K562 (cell line): Measurements from ENCODE around the gene PLCB1. TPM values are rescaled to one million over a fixed set of nuclear protein-coding genes. Genes with fewer than 3 reads are reported as not detected.

Experiments used
- ATAC-seq: fragments of 200-7000 bp; cut with Tn5 transposase; 3 replicates; pipeline ENCODE4 v1.9.1; 2020; ENCODE audit warnings: moderate library complexity
- BruUV-seq: library from RNA; stranded (reverse); fragments of 400-500 nt; replicated peaks from 2 replicates; lab custom pipeline; 2021; lab: Mats Ljungman, UMichigan
- CTCF ChIA-PET: fragments of 300-600 bp; formaldehyde crosslinking; extraction: SDS; loops from one replicate; lab custom pipeline; 2021; ENCODE audit warnings: low intra/inter-chr PET ratio; lab: Yijun Ruan, JAX
- POLR2A ChIA-PET: fragments of 300-600, 350-650 bp; sonication (Branson Sonifier 250); formaldehyde crosslinking; extraction: SDS; loops from one replicate; lab custom pipeline; 2021; ENCODE audit warnings: antibody characterized with exemption, inconsistent platforms; lab: Yijun Ruan, JAX
- DNase-seq, 4 experiments: peaks; one replicate each; pipeline versions ENCODE4 v3.0.0 to v3.0.0-alpha.2; 2011 to 2018; ENCODE audit warnings: low spot score in 3 of 4, mixed read lengths in 3 of 4; ENCODE audit errors: extremely low read depth in 1 of 4
- FAIRE-seq: peaks from 2 replicates; lab custom pipeline; 2011; peaks lifted over from hg19 to GRCh38; lab: Jason Lieb, UNC
- H2AFZ ChIP-seq: 2 replicates; pipeline ENCODE4 v1.6.0; 2011; ENCODE audit warnings: low read depth, low read length, control low read depth, inconsistent platforms
- H3K27ac ChIP-seq: fragments of 200-600 bp; 3 replicates; pipeline ENCODE4 v1.8.0; 2011; ENCODE audit warnings: low read depth, mild to moderate bottlenecking, control low read depth, inconsistent platforms, low read length, moderate library complexity, mixed read lengths; ENCODE audit errors: extremely low read depth
- H3K27me3 ChIP-seq, 2 experiments: fragments of 300-600 bp in 1 of 2; 2 replicates in 1 of 2; 3 replicates in 1 of 2; pipeline versions ENCODE4 v1.6.0 to v1.8.0; 2011; ENCODE audit warnings: inconsistent platforms in 2 of 2, low read length in 2 of 2, mild to moderate bottlenecking in 1 of 2, mixed read lengths in 1 of 2, moderate library complexity in 1 of 2; ENCODE audit not compliant: control insufficient read depth in 2 of 2, insufficient read depth in 2 of 2
- H3K36me3 ChIP-seq: fragments of 300-600 bp; 3 replicates; pipeline ENCODE4 v1.8.0; 2011; ENCODE audit warnings: mild to moderate bottlenecking, low read length, inconsistent platforms; ENCODE audit not compliant: control insufficient read depth, insufficient read depth
- H3K4me1 ChIP-seq, 2 experiments: fragments of 200-600 bp in 1 of 2; replicated peaks in 1 of 2; 2 replicates in 1 of 2; 3 replicates in 1 of 2; pipeline versions ENCODE4 v1.5.1 to v1.8.0; 2011; ENCODE audit warnings: inconsistent platforms in 2 of 2, low read length in 2 of 2, mild to moderate bottlenecking in 1 of 2, mixed read lengths in 1 of 2, moderate library complexity in 1 of 2; ENCODE audit not compliant: control insufficient read depth in 2 of 2, insufficient read depth in 2 of 2
- H3K4me2 ChIP-seq: 2 replicates; pipeline ENCODE4 v1.6.1; 2011; ENCODE audit warnings: low read length, control low read depth, inconsistent platforms, mixed read lengths; ENCODE audit not compliant: insufficient read depth
- H3K4me3 ChIP-seq: fragments of 200-600 bp; sonication (generic), shearing (Covaris generic); 2 replicates; pipeline ENCODE4 v1.5.1; 2016; ENCODE audit warnings: control low read depth, inconsistent platforms
- H3K79me2 ChIP-seq: fragments of 200-600 bp; 3 replicates; pipeline ENCODE4 v1.8.0; 2011; ENCODE audit warnings: low read length, inconsistent platforms; ENCODE audit not compliant: control insufficient read depth, insufficient read depth
- H3K9ac ChIP-seq, 2 experiments: 2 replicates each; pipeline versions ENCODE4 v1.6.0 to v1.6.1; 2011; ENCODE audit warnings: low read depth in 2 of 2, low read length in 2 of 2, control low read depth in 1 of 2, inconsistent platforms in 1 of 2, mild to moderate bottlenecking in 1 of 2, mixed read lengths in 1 of 2; ENCODE audit not compliant: insufficient read depth in 1 of 2
- H3K9me1 ChIP-seq: one replicate; pipeline ENCODE4 v1.6.0; 2011; ENCODE audit warnings: inconsistent platforms, mild to moderate bottlenecking, low read length, moderate library complexity; ENCODE audit not compliant: control insufficient read depth, insufficient read depth
- H3K9me3 ChIP-seq: replicated peaks from 2 replicates; pipeline ENCODE4 v1.5.1; 2011; ENCODE audit warnings: low read depth, low read length, inconsistent platforms; ENCODE audit not compliant: control insufficient read depth, insufficient read depth
- H4K20me1 ChIP-seq: replicated peaks from 2 replicates; pipeline ENCODE4 v1.6.1; 2011; ENCODE audit warnings: low read length, inconsistent platforms, mixed read lengths; ENCODE audit not compliant: control insufficient read depth, insufficient read depth
- CAMTA2 ChIP-seq: fragments of 250-450 bp; sonication (Bioruptor Pico); conservative IDR thresholded peaks from 2 replicates; pipeline ENCODE4 v1.5.1; 2022
- CTBP1 ChIP-seq: fragments of 450-650 bp; IDR thresholded peaks from 2 replicates; pipeline ENCODE4 v1.6.1; 2016; ENCODE audit warnings: borderline replicate concordance
- ID3 ChIP-seq, 2 experiments: fragments of 250-450 bp in 1 of 2; fragments of 450-650 bp in 1 of 2; sonication (Bioruptor Pico) in 1 of 2; IDR thresholded peaks; 2 replicates each; pipeline versions ENCODE4 v1.6.1 to v1.8.0; 2016 to 2021; ENCODE audit warnings: mild to moderate bottlenecking in 2 of 2, moderate library complexity in 2 of 2, missing compliant biosample characterization in 1 of 2, missing genetic modification characterization in 1 of 2
- MAFK ChIP-seq: IDR thresholded peaks from 2 replicates; pipeline ENCODE4 v1.6.1; 2011; ENCODE audit warnings: low read length, improper control_type of control experiment
- MYBL2 ChIP-seq, 2 experiments: fragments of 450-650 bp in 1 of 2; sonication (generic) in 1 of 2; formaldehyde crosslinking in 1 of 2; IDR thresholded peaks; 2 replicates each; pipeline versions ENCODE4 v1.6.1 to v1.8.1; 2017 to 2022; ENCODE audit warnings: borderline replicate concordance in 1 of 2, inconsistent platforms in 1 of 2, low read depth in 1 of 2, mild to moderate bottlenecking in 1 of 2, missing genetic modification reagents in 1 of 2, moderate library complexity in 1 of 2
- MYNN ChIP-seq, 2 experiments: sonication (generic); formaldehyde crosslinking in 1 of 2; IDR thresholded peaks; 2 replicates each; pipeline versions ENCODE4 v1.5.0 to v1.6.1; 2016 to 2020; ENCODE audit warnings: antibody characterized with exemption in 1 of 2, missing genetic modification reagents in 1 of 2
- NFIC ChIP-seq: fragments of 450-650 bp; IDR thresholded peaks from 2 replicates; pipeline ENCODE4 v1.6.1; 2017; ENCODE audit warnings: mild to moderate bottlenecking, inconsistent platforms
- NFYB ChIP-seq: IDR thresholded peaks from 2 replicates; pipeline ENCODE4 v1.6.1; 2011; ENCODE audit warnings: mild to moderate bottlenecking, moderate library complexity; ENCODE audit not compliant: insufficient read length; ENCODE audit errors: extremely low read depth
- PTTG1 ChIP-seq: fragments of 450-650 bp; IDR thresholded peaks from 2 replicates; pipeline ENCODE4 v1.6.1; 2016; ENCODE audit warnings: low read depth, mild to moderate bottlenecking, missing genetic modification characterization, missing compliant biosample characterization
- SLC30A9 ChIP-seq: fragments of 250-450 bp; sonication (Bioruptor Pico); IDR thresholded peaks from 2 replicates; pipeline ENCODE4 v1.8.0; 2022; ENCODE audit warnings: mild to moderate bottlenecking, moderate library complexity
- ZBTB2 ChIP-seq: fragments of 450-650 bp; IDR thresholded peaks from 2 replicates; pipeline ENCODE4 v1.6.1; 2016; ENCODE audit warnings: antibody characterized with exemption
- ZNF444 ChIP-seq: fragments of 250-450 bp; sonication (Bioruptor Pico); IDR thresholded peaks from 2 replicates; pipeline ENCODE4 v1.4.0; 2020; ENCODE audit warnings: mild to moderate bottlenecking, moderate library complexity
- ZSCAN32 ChIP-seq: fragments of 450-650 bp; formaldehyde crosslinking; IDR thresholded peaks from 2 replicates; pipeline ENCODE4 v1.4.0; 2020; ENCODE audit warnings: mild to moderate bottlenecking, moderate library complexity
- WGBS: fragments of 100-300 bp; shearing (Covaris generic); methylation state at CpG from one replicate; pipeline ENCODE4 v1.1.6; 2016; ENCODE audit warnings: low coverage, mixed read lengths; ENCODE audit not compliant: insufficient coverage; ENCODE audit errors: missing lambda C conversion rate; 5-methylcytosine and 5-hydroxymethylcytosine counted together
- in situ Hi-C: fragments of 300-500 bp; cut with MboI; formaldehyde crosslinking; loops from 4 replicates; pipeline ENCODE4 v1.15.0; 2018; ENCODE audit warnings: inconsistent platforms, mixed read lengths
- intact Hi-C: fragments of 100-400 bp; cut with micrococcal nuclease; formaldehyde crosslinking; loops from 2 replicates; pipeline ENCODE4 v1.14.2; 2022
- polyA plus RNA-seq, 8 experiments: library from polyadenylated mRNA; depleted of rRNA in 4 of 8; stranded (reverse) in 5 of 8; unstranded in 3 of 8; fragments of >200 nt; fragmentation: Nextera tagmentation in 2 of 8; fragmentation: Illumina TruSeq in 1 of 8; extraction: Ambion mirVana in 2 of 8; extraction: Trizol in 1 of 8; gene quantifications; 2 replicates each; pipeline versions ENCODE4 v1.2.1 to v1.2.3, GENCODE V29; 2011 to 2014; ENCODE audit warnings: inconsistent platforms in 1 of 8, missing spikeins in 1 of 8
- total RNA-seq, 7 experiments: library from RNA; depleted of rRNA in 6 of 7; stranded (reverse); fragments of >200 nt in 6 of 7; fragmentation: Illumina TruSeq in 2 of 7; extraction: Trizol in 2 of 7; gene quantifications; 2 replicates each; pipeline versions ENCODE4 v1.2.1 to v1.2.3, GENCODE V29; 2011 to 2021; ENCODE audit warnings: low replicate concordance in 1 of 7

The PLCB1 gene
- total and polyA plus RNA-seq, 9 of the 15 experiments (the other 6 are each of a cell fraction or from before 2014, with no cell fraction given): 0.34 to 3.1 (median 1.3) TPM

- ATAC-seq: no peak
- no peak overlapping the region for H3K4me3 ChIP-seq
- intact Hi-C loops (no loop called here), in situ Hi-C loops (no loop called here)
- no peaks in the 10 kb centered on the region for H3K9me3 ChIP-seq
- H3K9ac ChIP-seq: no peak overlapping the region
- no peak overlapping the region for H3K4me2 ChIP-seq
- WGBS: 0% methylated on average over 1 of the region's 1 CpG
- ChIA-PET POLR2A (interaction anchor here (0.6 to 1.1 kb wide), 2 partner anchors 11 to 400 kb away, joined by 3 read pairs; no protein-coding TSS in a partner anchor), CTCF (no interaction called here)
- no peak for DNase-seq
- FAIRE-seq: no peak
- H3K9me1 ChIP-seq: no peaks in the 10 kb centered on the region
- H3K27ac ChIP-seq: no peak overlapping the region
- no peaks in the 10 kb centered on the region for H3K36me3 ChIP-seq
- no peaks in the 10 kb centered on the region for H3K27me3 ChIP-seq
- no peaks in the 10 kb centered on the region for H3K79me2 ChIP-seq
- H3K4me1 ChIP-seq: no peaks in the 10 kb centered on the region
- H2AFZ ChIP-seq: no peak overlapping the region
- no peaks in the 10 kb centered on the region for H4K20me1 ChIP-seq
- no TSS peak for BruUV-seq
- no peak for TF ChIP-seq ID3 (CRISPR knock-in tag; IDR thresholded peaks at IDR 0.05)
- TF ChIP-seq ID3 (tag; IDR thresholded peaks at IDR 0.05): no peak
Observed at GRCh38 chr20:8126841-8127378, 5.2 kb upstream of the PLCB1 start.

- CTCF ChIA-PET: no interaction called here
- H3K4me3 ChIP-seq: no peak overlapping the region
- H3K9me1 ChIP-seq: no peaks in the 10 kb centered on the region
- H3K9ac ChIP-seq: no peak overlapping the region
- FAIRE-seq (no peak), ATAC-seq (no peak), DNase-seq (no peak)
- H3K79me2 ChIP-seq: no peaks in the 10 kb centered on the region
- no peaks in the 10 kb centered on the region for H3K27me3 ChIP-seq
- no peak overlapping the region for H2AFZ ChIP-seq
- H3K4me1 ChIP-seq: 0 out of 5 replicates have a peak, but pooled peaks cover 0 to 3% of the 10 kb centered on the region in 2 experiments
- no peak overlapping the region for H3K27ac ChIP-seq
- H4K20me1 ChIP-seq: no peaks in the 10 kb centered on the region
- H3K4me2 ChIP-seq: no peak overlapping the region
- no TSS peak for BruUV-seq
- intact Hi-C loops (no loop called here), in situ Hi-C loops (no loop called here)
- no peaks in the 10 kb centered on the region for H3K9me3 ChIP-seq
- H3K36me3 ChIP-seq: no peaks in the 10 kb centered on the region
- POLR2A ChIA-PET: interaction anchor here (0.6 to 1.1 kb wide), 2 partner anchors 10 to 399 kb away, joined by 3 read pairs; no protein-coding TSS in a partner anchor
- WGBS: 22% methylated on average over 6 of the region's 6 CpGs
- no peak for TF ChIP-seq PTTG1
- TF ChIP-seq CAMTA2 (CRISPR knock-in tag): no peak
- no peak for TF ChIP-seq MYNN (IDR thresholded peaks at IDR 0.05)
- no peak for TF ChIP-seq MYNN (CRISPR knock-in tag; IDR thresholded peaks at IDR 0.05)
- no peak for TF ChIP-seq SLC30A9
- TF ChIP-seq MAFK: no peak
- TF ChIP-seq CTBP1: no peak
- TF ChIP-seq ZBTB2: no peak
- TF ChIP-seq ZNF444 (CRISPR knock-in tag): no peak
- no peak for TF ChIP-seq MYBL2 (IDR thresholded peaks at IDR 0.05; ENCODE audit: low read depth)
- TF ChIP-seq MYBL2 (CRISPR knock-in tag; IDR thresholded peaks at IDR 0.05; ENCODE audit: borderline replicate concordance): no peak
- TF ChIP-seq NFYB: no peak
- TF ChIP-seq ZSCAN32: no peak
- no peak for TF ChIP-seq NFIC
Observed at GRCh38 chr20:8127553-8128255, 4.4 kb upstream of the PLCB1 start.
